GM19043 (cell line): ENCODE data around the gene ADH5.
"Not testable (repeated sequence)": the region's sequence is repeated elsewhere in the genome, so short reads cannot be mapped to it uniquely, and the experiment has no call there.

Source experiments
- ATAC-seq: cut with Tn5 transposase; IDR thresholded peaks from one replicate; pipeline ENCODE4 v1.9.1; 2021; ENCODE audit warnings: low read depth; ENCODE audit not compliant: unreplicated experiment

Gene ADH5

GRCh38 chr4:99038213-99038612 lies 50.4 kb downstream of the ADH5 start:
- ATAC-seq, result no peak

GRCh38 chr4:99033956-99034355 lies 54.6 kb downstream of the ADH5 start:
- ATAC-seq, result no peak

GRCh38 chr4:99029852-99030251 lies 58.7 kb downstream of the ADH5 start:
- ATAC-seq, result peak; percentile 39

GRCh38 chr4:99029018-99029735 lies 59.4 kb downstream of the ADH5 start:
- ATAC-seq, result peak; percentile 44

- ATAC-seq, result peak; percentile 53
These were observed 60.4 kb downstream of the ADH5 start for GRCh38 chr4:99028187-99028586.

GRCh38 chr4:99027304-99027703 lies 61.3 kb downstream of the ADH5 start:
- ATAC-seq, result no peak

- ATAC-seq, result no peak
These were observed 63.1 kb downstream of the ADH5 start for GRCh38 chr4:99025506-99025905.

- ATAC-seq, result no peak
These were observed 63.9 kb downstream of the ADH5 start for GRCh38 chr4:99024481-99025275.

GRCh38 chr4:99023800-99024251 lies 64.8 kb downstream of the ADH5 start:
- not testable (repeated sequence) for ATAC-seq

GRCh38 chr4:99022566-99022965 lies 66.0 kb downstream of the ADH5 start:
- ATAC-seq, result no peak

GRCh38 chr4:99021386-99021785 lies 67.2 kb downstream of the ADH5 start:
- ATAC-seq, result no peak
